Activated CD8-positive, alpha-beta memory T cell treated with anti-CD3 and anti-CD28 coated beads for 36 hours (primary cell): ENCODE measurements around the gene ZNRD2. TPM values are rescaled to one million over a fixed set of nuclear protein-coding genes. Genes with fewer than 3 reads are reported as not detected.

Source experiments
- CTCF ChIA-PET: fragments of 350-600 bp; sonication (Branson Sonifier 250); formaldehyde crosslinking; loops from one replicate; lab custom pipeline; 2021; ENCODE audit warnings: antibody characterized with exemption; lab: Charles Lee
- POLR2A ChIA-PET: fragments of 350-600 bp; sonication (Branson Sonifier 250); formaldehyde crosslinking; loops from one replicate; lab custom pipeline; 2021; ENCODE audit warnings: antibody characterized with exemption; lab: Charles Lee
- total RNA-seq, 2 experiments: library from RNA; stranded (reverse); gene quantifications; one replicate each; pipeline ENCODE4 v1.2.3, GENCODE V29; 2021

Gene ZNRD2
- total RNA-seq, 2 experiments from 2014 or later: 76.7 to 78.2 TPM

GRCh38 chr11:65585396-65586246 is 15.3 kb downstream of the ZNRD2 start:
- ChIA-PET POLR2A (interaction anchor here (0.5 to 3.9 kb wide), 4 partner anchors 9 to 82 kb away, joined by 4 to 46 read pairs (median 5); partner anchors contain the start of gene EHBP1L1), CTCF (interaction anchor here (0.9 to 5.1 kb wide), 5 partner anchors 8 to 44 kb away, joined by 3 to 81 read pairs (median 4); partner anchors contain the start of genes EHBP1L1, FAM89B and KCNK7)

GRCh38 chr11:65586247-65586630 is 16.0 kb downstream of the ZNRD2 start:
- CTCF ChIA-PET: interaction anchor here (0.9 to 5.1 kb wide), 5 partner anchors 8 to 30 kb away, joined by 3 to 81 read pairs (median 4); partner anchors contain the start of genes EHBP1L1, FAM89B, KCNK7 and ZNRD2

GRCh38 chr11:65586676-65587075 is 16.4 kb downstream of the ZNRD2 start:
- CTCF ChIA-PET: interaction anchor here (1.1 to 5.1 kb wide), 4 partner anchors 9 to 30 kb away, joined by 3 to 81 read pairs (median 4); partner anchors contain the start of genes EHBP1L1, FAM89B and ZNRD2
- POLR2A ChIA-PET: interaction anchor here (1.0 to 3.9 kb wide), 3 partner anchors 10 to 40 kb away, joined by 3 to 46 read pairs (median 6); partner anchors contain the start of genes EHBP1L1 and PCNX3

More at GRCh38 chr11:65586247-65586630, 16.0 kb downstream of the ZNRD2 start:
- POLR2A ChIA-PET: interaction anchor here (0.6 to 3.9 kb wide), 5 partner anchors 9 to 82 kb away, joined by 3 to 46 read pairs (median 6); partner anchors contain the start of genes EHBP1L1 and PCNX3

GRCh38 chr11:65588199-65589054 is 18.1 kb downstream of the ZNRD2 start:
- ChIA-PET CTCF (interaction anchor here (0.8 to 5.1 kb wide), 19 partner anchors 9 to 173 kb away, joined by 3 to 81 read pairs (median 4); partner anchors contain the start of genes EHBP1L1, FAM89B and ZNRD2), POLR2A (interaction anchor here (0.6 to 3.9 kb wide), 9 partner anchors 12 to 91 kb away, joined by 3 to 46 read pairs (median 5); partner anchors contain the start of genes EHBP1L1, FAM89B and PCNX3)

- ChIA-PET CTCF (interaction anchor here (0.9 to 5.1 kb wide), 14 partner anchors 11 to 64 kb away, joined by 3 to 81 read pairs (median 4); partner anchors contain the start of genes EHBP1L1, PCNX3 and ZNRD2), POLR2A (interaction anchor here (0.6 to 1.5 kb wide), 6 partner anchors 13 to 74 kb away, joined by 3 to 7 read pairs (median 4); partner anchors contain the start of genes EHBP1L1, FAM89B, MAP3K11 and PCNX3)
Measured at GRCh38 chr11:65589444-65590239, 19.4 kb downstream of the ZNRD2 start.

GRCh38 chr11:65590240-65590738 is 20.0 kb downstream of the ZNRD2 start:
- ChIA-PET CTCF (interaction anchor here (0.9 to 5.1 kb wide), 9 partner anchors 11 to 49 kb away, joined by 3 to 81 read pairs (median 3); partner anchors contain the start of genes EHBP1L1 and PCNX3), POLR2A (interaction anchor here (0.6 to 1.5 kb wide), 6 partner anchors 13 to 73 kb away, joined by 3 to 7 read pairs (median 4); partner anchors contain the start of genes EHBP1L1, FAM89B, MAP3K11 and PCNX3)

- ChIA-PET POLR2A (interaction anchor here (0.6 to 1.3 kb wide), 3 partner anchors 12 to 52 kb away, joined by 3 to 5 read pairs (median 3); no protein-coding TSS in a partner anchor), CTCF (interaction anchor here (0.7 to 4.2 kb wide), 4 partner anchors 17 to 119 kb away, joined by 3 to 23 read pairs (median 7); partner anchors contain the start of gene FAM89B)
Measured at GRCh38 chr11:65591939-65592857, 21.9 kb downstream of the ZNRD2 start.

- ChIA-PET CTCF (interaction anchor here (1.1 to 4.2 kb wide), 13 partner anchors 8 to 118 kb away, joined by 3 to 23 read pairs (median 5); partner anchors contain the start of genes EHBP1L1, FAM89B, MAP3K11 and PCNX3), POLR2A (interaction anchor here (0.8 to 2.0 kb wide), 5 partner anchors 10 to 53 kb away, joined by 3 to 7 read pairs (median 3); partner anchors contain the start of gene EHBP1L1)
Measured at GRCh38 chr11:65592858-65593517, 22.7 kb downstream of the ZNRD2 start.

GRCh38 chr11:65593518-65594414 is 23.5 kb downstream of the ZNRD2 start:
- ChIA-PET CTCF (interaction anchor here (0.7 to 4.2 kb wide), 18 partner anchors 8 to 117 kb away, joined by 3 to 23 read pairs (median 5); partner anchors contain the start of genes EHBP1L1, FAM89B, MAP3K11 and PCNX3), POLR2A (interaction anchor here (0.8 to 2.0 kb wide), 6 partner anchors 9 to 53 kb away, joined by 3 to 7 read pairs (median 3); partner anchors contain the start of gene EHBP1L1)

GRCh38 chr11:65595131-65595530 is 24.9 kb downstream of the ZNRD2 start:
- ChIA-PET CTCF (interaction anchor here (1.2 to 4.2 kb wide), 4 partner anchors 10 to 23 kb away, joined by 3 to 23 read pairs (median 4); partner anchors contain the start of genes FAM89B, MAP3K11 and PCNX3), POLR2A (interaction anchor here (1.8 kb wide), 1 partner anchor 10 kb away, joined by 6 read pairs; no protein-coding TSS in a partner anchor)

- ChIA-PET CTCF (interaction anchor here (1.1 to 4.2 kb wide), 3 partner anchors 10 to 87 kb away, joined by 3 to 23 read pairs (median 3); partner anchors contain the start of gene FAM89B), POLR2A (interaction anchor here (0.6 to 1.8 kb wide), 2 partner anchors 9 to 482 kb away, joined by 3 to 6 read pairs; no protein-coding TSS in a partner anchor)
Measured at GRCh38 chr11:65595543-65596281, 25.4 kb downstream of the ZNRD2 start, which contains the start of gene KCNK7. Gene KCNK7 (minus strand): TSS chr11:65595800. CDS start chr11:65595772, 28 bp downstream.

- POLR2A ChIA-PET: interaction anchor here (1.8 kb wide), 1 partner anchor 8 kb away, joined by 6 read pairs; no protein-coding TSS in a partner anchor
Measured at GRCh38 chr11:65596520-65596919, 26.2 kb downstream of the ZNRD2 start.

More at GRCh38 chr11:65596520-65596919, 26.2 kb downstream of the ZNRD2 start:
- CTCF ChIA-PET: interaction anchor here (1.1 to 4.2 kb wide), 3 partner anchors 11 to 88 kb away, joined by 3 to 23 read pairs (median 3); partner anchors contain the start of gene FAM89B
